HG02588 (cell line): Measurements from ENCODE around the gene KRTAP10-2.
"Not testable (repeated sequence)": the region's sequence is repeated elsewhere in the genome, so short reads cannot be mapped to it uniquely, and the experiment has no call there.

Source experiments
- ATAC-seq: cut with Tn5 transposase; IDR thresholded peaks from one replicate; pipeline ENCODE4 v1.9.1; 2021; ENCODE audit warnings: mild to moderate bottlenecking, moderate library complexity; ENCODE audit not compliant: unreplicated experiment

The KRTAP10-2 gene

GRCh38 chr21:44503006-44503889 is 48.1 kb downstream of the KRTAP10-2 start:
- not testable (repeated sequence) for ATAC-seq

- no peak for ATAC-seq
Observed at GRCh38 chr21:44502171-44502958, 48.9 kb downstream of the KRTAP10-2 start.
